ENCODE measurements around the gene OLFM1. TPM values are rescaled to one million over a fixed set of nuclear protein-coding genes. Genes with fewer than 3 reads are reported as not detected.

OLFM1 gene
- total RNA-seq, 1 experiment from 2014 or later = 3.5 TPM

GRCh38 chr9:135081264-135081660 lies 6.2 kb upstream of the OLFM1 start:
- Histone ChIP-seq H3K9ac (ENCODE audit: low read length) (no peak overlapping the region), H3K9me2 (ENCODE audit: insufficient read depth) (no peaks in the 10 kb centered on the region), H3K79me2 (ENCODE audit: insufficient read depth, low read length) (no peaks in the 10 kb centered on the region), H3K27ac (ENCODE audit: low read depth, low read length) (no peak overlapping the region), H3K9me3 (ENCODE audit: control insufficient read depth in 1 of 2, insufficient read depth in 1 of 2, low read depth in 1 of 2, low read length in 2 of 2) (no peaks in the 10 kb centered on the region), H3K36me3 (ENCODE audit: control insufficient read depth in 1 of 2, insufficient read depth in 2 of 2, low read length in 2 of 2) (no peaks in the 10 kb centered on the region), H3K4me1 (ENCODE audit: control insufficient read depth in 1 of 2, insufficient read depth in 2 of 2, low read length in 2 of 2) (peaks cover 0 to 3% of the 10 kb centered on the region in 2 experiments; a peak in 1 of 4 replicates), H4K20me1 (ENCODE audit: insufficient read depth) (no peaks in the 10 kb centered on the region), H3K27me3 (ENCODE audit: insufficient read depth, low read length) (peaks cover 34% of the 10 kb centered on the region; the same call in 1 of the 2 replicates), H3K4me3 (replicated peaks in 1 of 2; ENCODE audit: low read depth in 1 of 2, low read length in 2 of 2) (no peak overlapping the region), H2AFZ (ENCODE audit: low read depth, low read length, poor library complexity, severe bottlenecking) (no peak overlapping the region), H3K4me2 (ENCODE audit: low read length) (no peak overlapping the region)
- no peak for ATAC-seq
- ChIA-PET RAD21 (ENCODE audit: low non-redundant PET in 1 of 2, low total read pairs in 2 of 2, uncharacterized antibody in 2 of 2, unreplicated experiment in 2 of 2) (no interaction called here), CTCF (no interaction called here), POLR2A (no interaction called here)
- DNase-seq (ENCODE audit: low read depth, low spot score) = no peak
- BruUV-seq (replicated peaks) = no TSS peak
- TF ChIP-seq POLR2A (IDR thresholded peaks at IDR 0.05; ENCODE audit: borderline replicate concordance, extremely low read depth, insufficient read depth, insufficient read length) (no peak), ELF1 (IDR thresholded peaks at IDR 0.05; ENCODE audit: borderline replicate concordance, low read depth) (no peak), EGR1 (IDR thresholded peaks at IDR 0.05; ENCODE audit: low read depth) (no peak), CBX3 (IDR thresholded peaks at IDR 0.05; ENCODE audit: low read depth) (no peak), TCF7L2 (IDR thresholded peaks at IDR 0.05; ENCODE audit: borderline replicate concordance, extremely low read depth, insufficient read depth, insufficient read length) (no peak), EZH2phosphoT487 (IDR thresholded peaks at IDR 0.05; ENCODE audit: borderline replicate concordance) (no peak), CTCF (IDR thresholded peaks at IDR 0.05 in 2 of 3, conservative IDR thresholded peaks at IDR 0.05 in 1 of 3; ENCODE audit: borderline replicate concordance in 1 of 3, insufficient read depth in 1 of 3, low read depth in 2 of 3, low read length in 2 of 3) (no peak)
- intact Hi-C loops (cut with micrococcal nuclease) = loop anchor here (5.0 to 10.0 kb wide), 3 partner anchors 174 to 884 kb away; partner anchors contain the start of gene UBAC1

- ChIA-PET POLR2A (no interaction called here), RAD21 (ENCODE audit: low non-redundant PET in 1 of 2, low total read pairs in 2 of 2, uncharacterized antibody in 2 of 2, unreplicated experiment in 2 of 2) (no interaction called here), CTCF (no interaction called here)
- no peaks in the 10 kb centered on the region for H3K9me3 ChIP-seq (ENCODE audit: control insufficient read depth in 1 of 2, insufficient read depth in 1 of 2, low read depth in 1 of 2, low read length in 2 of 2)
- no TSS peak for BruUV-seq (replicated peaks)
- ATAC-seq (no peak), DNase-seq (ENCODE audit: low read depth, low spot score) (no peak)
- H3K27me3 ChIP-seq (ENCODE audit: insufficient read depth, low read length) = peaks cover 34% of the 10 kb centered on the region; the same call in 1 of the 2 replicates
- intact Hi-C loops (cut with micrococcal nuclease) = loop anchor here (5.0 to 10.0 kb wide), 3 partner anchors 173 to 883 kb away; partner anchors contain the start of gene UBAC1
- H3K36me3 ChIP-seq (ENCODE audit: control insufficient read depth in 1 of 2, insufficient read depth in 2 of 2, low read length in 2 of 2) = no peaks in the 10 kb centered on the region
- no peak overlapping the region for H2AFZ ChIP-seq (ENCODE audit: low read depth, low read length, poor library complexity, severe bottlenecking)
- H3K4me2 ChIP-seq (ENCODE audit: low read length) = no peak overlapping the region
- no peaks in the 10 kb centered on the region for H4K20me1 ChIP-seq (ENCODE audit: insufficient read depth)
- H3K79me2 ChIP-seq (ENCODE audit: insufficient read depth, low read length) = no peaks in the 10 kb centered on the region
- no peaks in the 10 kb centered on the region for H3K9me2 ChIP-seq (ENCODE audit: insufficient read depth)
- no peak overlapping the region for H3K9ac ChIP-seq (ENCODE audit: low read length)
- H3K4me3 ChIP-seq (replicated peaks in 1 of 2; ENCODE audit: low read depth in 1 of 2, low read length in 2 of 2) = no peak overlapping the region
- peaks cover 0 to 3% of the 10 kb centered on the region in 2 experiments; a peak in 1 of 4 replicates for H3K4me1 ChIP-seq (ENCODE audit: control insufficient read depth in 1 of 2, insufficient read depth in 2 of 2, low read length in 2 of 2)
- no peak overlapping the region for H3K27ac ChIP-seq (ENCODE audit: low read depth, low read length)
- TF ChIP-seq POLR2A (IDR thresholded peaks at IDR 0.05; ENCODE audit: borderline replicate concordance, extremely low read depth, insufficient read depth, insufficient read length) (no peak), JUND (IDR thresholded peaks at IDR 0.05) (no peak), POLR2AphosphoS5 (IDR thresholded peaks at IDR 0.05; ENCODE audit: low read depth, low read length) (no peak), EGR1 (IDR thresholded peaks at IDR 0.05; ENCODE audit: low read depth) (no peak), SIN3A (IDR thresholded peaks at IDR 0.05; ENCODE audit: low read depth) (no peak), ELF1 (IDR thresholded peaks at IDR 0.05; ENCODE audit: borderline replicate concordance, low read depth) (no peak), ATF3 (IDR thresholded peaks at IDR 0.05) (no peak), SP1 (IDR thresholded peaks at IDR 0.05; ENCODE audit: low read depth) (no peak), CTCF (IDR thresholded peaks at IDR 0.05 in 2 of 3, conservative IDR thresholded peaks at IDR 0.05 in 1 of 3; ENCODE audit: borderline replicate concordance in 1 of 3, insufficient read depth in 1 of 3, low read depth in 2 of 3, low read length in 2 of 3) (no peak), FOSL1 (IDR thresholded peaks at IDR 0.05; ENCODE audit: low read depth) (no peak), RAD21 (IDR thresholded peaks at IDR 0.05; ENCODE audit: low read depth) (no peak), CBX3 (IDR thresholded peaks at IDR 0.05; ENCODE audit: low read depth) (no peak), ZNF274 (IDR thresholded peaks at IDR 0.05; ENCODE audit: low read depth, low read length) (no peak), SRF (IDR thresholded peaks at IDR 0.05; ENCODE audit: low read depth) (no peak), MAX (IDR thresholded peaks at IDR 0.05) (no peak)
Measured at GRCh38 chr9:135081731-135082130, 5.7 kb upstream of the OLFM1 start.
